Fibroblast of peridontal ligament (primary cell): ENCODE results near the gene PPP1R13L.
A peak's percentile ranks its signal among the peaks of the same experiment; 100 is the strongest.

Source experiments
- DNase-seq: peaks from one replicate; pipeline ENCODE4 v3.0.0-alpha.2; 2010; ENCODE audit errors: extremely low read depth

PPP1R13L gene, protein sequence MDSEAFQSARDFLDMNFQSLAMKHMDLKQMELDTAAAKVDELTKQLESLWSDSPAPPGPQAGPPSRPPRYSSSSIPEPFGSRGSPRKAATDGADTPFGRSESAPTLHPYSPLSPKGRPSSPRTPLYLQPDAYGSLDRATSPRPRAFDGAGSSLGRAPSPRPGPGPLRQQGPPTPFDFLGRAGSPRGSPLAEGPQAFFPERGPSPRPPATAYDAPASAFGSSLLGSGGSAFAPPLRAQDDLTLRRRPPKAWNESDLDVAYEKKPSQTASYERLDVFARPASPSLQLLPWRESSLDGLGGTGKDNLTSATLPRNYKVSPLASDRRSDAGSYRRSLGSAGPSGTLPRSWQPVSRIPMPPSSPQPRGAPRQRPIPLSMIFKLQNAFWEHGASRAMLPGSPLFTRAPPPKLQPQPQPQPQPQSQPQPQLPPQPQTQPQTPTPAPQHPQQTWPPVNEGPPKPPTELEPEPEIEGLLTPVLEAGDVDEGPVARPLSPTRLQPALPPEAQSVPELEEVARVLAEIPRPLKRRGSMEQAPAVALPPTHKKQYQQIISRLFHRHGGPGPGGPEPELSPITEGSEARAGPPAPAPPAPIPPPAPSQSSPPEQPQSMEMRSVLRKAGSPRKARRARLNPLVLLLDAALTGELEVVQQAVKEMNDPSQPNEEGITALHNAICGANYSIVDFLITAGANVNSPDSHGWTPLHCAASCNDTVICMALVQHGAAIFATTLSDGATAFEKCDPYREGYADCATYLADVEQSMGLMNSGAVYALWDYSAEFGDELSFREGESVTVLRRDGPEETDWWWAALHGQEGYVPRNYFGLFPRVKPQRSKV

GRCh38 chr19:45404557-45405434 is at the start of gene PPP1R13L:
PPP1R13L (minus strand) TSS chr19:45405069; CDS start chr19:45398318, 6,751 bp downstream.
- peak; percentile 20 for DNase-seq

- DNase-seq, result no peak
Observed at GRCh38 chr19:45451850-45452387, 47.0 kb upstream of the PPP1R13L start.

GRCh38 chr19:45451131-45451849 is 46.4 kb upstream of the PPP1R13L start:
- DNase-seq, result peak; percentile 66

- no peak for DNase-seq
Observed at GRCh38 chr19:45450012-45450333, 45.1 kb upstream of the PPP1R13L start.

DNA sequence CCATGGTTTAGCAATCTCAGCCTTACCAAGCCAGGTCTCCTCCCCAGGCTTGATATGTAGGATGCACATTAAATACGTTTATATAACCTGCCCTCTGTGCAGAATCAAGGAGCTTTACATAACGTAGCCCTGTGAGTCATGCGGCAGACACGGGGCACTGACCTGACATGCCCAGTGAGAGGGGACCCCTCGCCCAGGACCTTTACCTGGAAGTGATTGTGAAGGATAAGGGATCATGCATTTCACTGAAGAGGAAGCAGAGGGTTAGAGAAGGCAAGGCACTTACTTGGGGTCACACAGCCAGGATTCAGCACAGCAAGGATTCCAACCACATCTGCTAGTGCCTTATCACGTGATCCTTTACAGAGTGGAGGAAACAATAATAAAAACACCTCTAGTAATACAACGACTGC is 44.0 kb upstream of the PPP1R13L start:
- no peak for DNase-seq

DNA sequence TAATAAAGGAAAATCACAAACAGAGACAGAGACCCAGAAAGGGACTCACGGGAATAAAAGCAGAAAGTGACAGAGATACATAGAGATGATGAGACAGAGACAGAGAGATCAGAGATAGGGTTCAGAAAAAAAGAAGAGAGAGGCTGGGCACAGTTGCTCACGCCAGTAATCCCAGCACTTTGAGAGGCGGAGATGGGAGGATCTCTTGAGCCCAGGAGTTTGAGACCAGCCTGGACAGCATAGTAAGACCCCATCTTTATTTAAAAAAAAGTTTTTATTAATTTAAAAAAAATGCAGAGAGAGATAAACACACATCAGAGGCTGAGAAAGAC is 43.5 kb upstream of the PPP1R13L start:
- no peak for DNase-seq

- no peak for DNase-seq
Observed at GRCh38 chr19:45446944-45447343, 42.1 kb upstream of the PPP1R13L start.

GRCh38 chr19:45446295-45446694 is 41.4 kb upstream of the PPP1R13L start:
- peak; percentile 60 for DNase-seq

DNA sequence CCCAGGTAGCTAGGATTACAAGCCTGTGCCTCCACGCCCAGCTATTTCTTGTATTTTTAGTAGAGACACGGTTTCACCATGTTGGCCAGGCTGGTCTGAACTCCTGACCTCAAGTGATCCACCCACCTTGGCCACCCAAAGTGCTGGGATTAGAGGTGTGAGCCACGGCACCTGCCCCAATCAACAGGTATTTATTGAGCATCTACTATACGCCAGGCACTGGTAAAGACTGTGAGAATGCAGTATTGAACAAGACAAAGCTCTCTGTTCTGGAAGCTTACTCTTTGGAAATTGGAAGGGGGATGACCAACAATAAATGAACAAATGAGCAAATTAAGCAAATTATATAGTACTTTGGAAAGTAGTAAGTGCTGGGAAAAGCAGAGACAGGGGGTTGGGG is 40.3 kb upstream of the PPP1R13L start:
- no peak for DNase-seq

GRCh38 chr19:45444318-45445041 is 39.6 kb upstream of the PPP1R13L start:
- peak; percentile 61 for DNase-seq

DNA sequence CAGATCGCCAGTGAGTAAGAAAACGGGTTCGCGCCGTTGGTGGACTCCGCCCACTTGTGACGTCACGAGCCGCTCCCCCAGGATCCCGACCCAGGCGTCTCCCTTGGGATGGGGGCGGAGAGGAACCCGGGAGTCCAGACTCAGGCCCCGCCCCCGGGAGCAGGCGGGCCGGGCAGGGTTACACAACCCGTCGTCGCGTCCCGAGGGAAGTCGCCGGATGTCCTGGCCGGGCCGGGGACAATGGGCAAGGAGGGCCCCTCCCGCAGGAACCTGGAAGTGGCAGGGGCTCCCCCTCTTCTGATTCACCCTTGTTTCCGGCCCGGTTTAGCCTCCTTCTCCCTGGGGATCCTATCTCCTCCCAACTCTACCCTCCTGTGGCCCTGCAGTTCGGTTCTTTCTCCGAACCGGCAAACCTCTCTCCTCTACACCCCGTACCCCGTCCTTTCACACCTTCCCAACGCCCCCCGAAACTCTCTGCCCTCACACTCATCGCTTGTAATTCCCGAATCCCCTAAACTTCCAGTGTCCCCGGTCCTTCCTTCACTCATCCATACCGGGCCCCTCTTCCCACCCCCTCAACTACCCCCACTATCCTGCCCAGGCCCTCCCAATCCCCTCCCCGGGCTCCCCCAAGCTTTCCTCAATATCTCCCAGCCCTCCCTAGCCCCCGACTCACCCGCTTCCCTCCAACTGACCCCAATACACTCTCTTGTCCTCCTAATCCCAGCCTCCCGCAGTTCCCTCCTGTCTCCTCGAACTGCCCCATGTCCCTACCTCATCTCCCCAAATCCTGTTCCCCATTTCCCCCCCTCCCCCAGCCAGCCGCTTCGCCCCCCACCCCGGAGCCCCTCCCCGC is 38.8 kb upstream of the PPP1R13L start:
- DNase-seq, result peak; percentile 73

GRCh38 chr19:45442778-45443461 is 38.1 kb upstream of the PPP1R13L start:
- DNase-seq, result peak; percentile 25

DNA sequence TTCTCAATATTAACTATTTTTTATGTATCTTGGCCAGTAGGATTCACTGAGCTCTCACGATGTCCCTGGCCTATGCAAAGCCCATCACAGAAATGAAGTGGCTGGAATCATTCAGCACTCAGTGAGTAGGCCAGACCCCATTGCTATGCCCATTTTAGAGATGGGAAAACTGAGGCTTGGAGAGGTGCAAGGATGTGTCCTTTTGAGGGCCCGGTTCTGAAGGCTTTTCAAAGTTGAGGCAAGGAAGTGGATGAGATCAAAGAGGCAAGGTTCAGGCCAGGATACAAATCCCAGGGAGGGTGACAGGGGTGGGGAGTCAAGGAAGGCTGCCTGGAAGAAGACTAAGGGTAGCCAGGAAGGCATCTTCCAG is 37.5 kb upstream of the PPP1R13L start:
- no peak for DNase-seq

DNA sequence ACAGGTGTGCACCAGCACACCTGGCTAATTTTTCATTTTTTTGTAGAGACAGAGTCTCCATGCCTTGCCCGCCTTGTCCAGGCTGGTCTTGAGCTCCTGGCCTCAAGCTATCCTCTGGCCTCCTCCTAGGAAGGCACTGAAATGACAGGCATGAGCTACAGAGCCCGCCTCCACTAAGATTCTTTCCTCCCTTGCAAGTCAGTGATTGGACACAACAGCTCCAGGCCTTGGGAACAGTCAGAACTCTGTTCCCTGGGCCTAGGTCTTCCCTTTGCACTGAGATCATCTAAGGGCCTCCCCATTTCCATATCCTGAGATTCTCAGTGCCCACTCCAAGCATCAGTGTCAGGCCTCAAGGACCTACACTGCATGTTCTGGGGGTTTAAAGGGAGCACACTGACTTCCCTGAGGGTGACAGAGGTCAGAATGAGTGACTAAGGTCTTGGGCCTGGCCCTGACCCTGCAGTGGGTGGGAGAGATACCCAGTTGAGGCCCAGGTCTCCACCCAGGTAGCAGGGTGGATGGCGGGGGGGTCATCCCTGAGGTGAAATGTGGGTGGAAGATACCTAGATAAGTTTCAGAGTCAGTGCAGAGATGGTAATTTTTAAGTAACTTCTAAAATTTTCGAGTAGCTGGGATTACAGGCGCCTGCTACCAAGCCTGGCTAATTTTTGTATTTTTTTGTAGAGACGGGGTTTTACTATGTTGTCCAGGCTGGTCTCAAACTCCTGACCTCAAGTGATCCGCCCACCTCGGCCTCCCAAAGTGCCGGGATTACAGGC is 36.2 kb upstream of the PPP1R13L start:
- DNase-seq, result peak; percentile 41

- DNase-seq, result no peak
Observed at GRCh38 chr19:45440259-45440638, 35.4 kb upstream of the PPP1R13L start.

- peak; percentile 71 for DNase-seq
Observed at GRCh38 chr19:45439569-45440258, 34.8 kb upstream of the PPP1R13L start.

DNA sequence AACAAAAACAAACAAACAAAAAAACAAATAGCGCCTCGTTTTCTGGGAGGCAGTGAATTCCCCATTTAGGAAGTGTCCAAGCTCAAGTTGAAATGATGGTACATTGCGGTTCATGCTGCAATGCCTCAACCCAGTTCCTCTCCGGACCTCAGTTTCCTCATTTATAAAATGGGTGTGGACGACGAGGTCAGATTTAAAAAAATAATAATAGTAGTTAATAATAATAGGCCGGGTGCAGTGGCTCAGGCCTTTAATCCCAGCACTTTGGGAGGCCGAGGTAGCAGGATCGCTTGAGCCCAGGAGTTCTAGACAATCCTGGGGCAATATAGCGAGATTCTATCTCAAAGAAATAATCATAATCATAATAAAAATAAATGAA is 34.3 kb upstream of the PPP1R13L start:
- DNase-seq, result no peak

DNA sequence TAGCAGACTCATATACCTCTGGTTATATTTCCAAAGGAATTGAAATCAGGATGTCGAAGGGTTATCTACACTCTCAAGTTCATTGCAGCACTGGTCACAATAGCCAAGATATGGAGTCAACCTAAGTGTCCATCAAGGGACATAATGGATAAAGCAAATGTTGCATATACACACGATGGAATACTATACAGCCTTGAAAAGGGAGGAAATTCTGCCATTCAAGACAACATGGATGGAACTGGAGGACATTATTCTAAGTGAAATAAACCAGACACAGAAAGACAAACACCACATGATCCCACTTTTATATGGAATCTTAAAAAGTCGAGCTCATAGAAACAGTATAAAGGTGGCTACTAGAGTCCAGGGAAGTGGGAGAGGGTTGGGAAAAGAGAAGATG is 32.5 kb upstream of the PPP1R13L start:
- DNase-seq, result no peak
